Keratinocyte (primary cell): ENCODE data around the gene C20orf141. TPM values are rescaled to one million over a fixed set of nuclear protein-coding genes. Genes with fewer than 3 reads are reported as not detected.

Source experiments
- DNase-seq: peaks from one replicate; pipeline ENCODE4 v3.0.0-alpha.2; 2011; ENCODE audit warnings: low read depth, missing footprints, low spot score
- FAIRE-seq: peaks from 2 replicates; lab custom pipeline; 2011; peaks lifted over from hg19 to GRCh38; lab: Jason Lieb, UNC
- H2AFZ ChIP-seq: 2 replicates; pipeline ENCODE4 v1.6.0; 2012; ENCODE audit warnings: low read length, control low read depth, inconsistent platforms; ENCODE audit not compliant: control insufficient read depth
- H3K27ac ChIP-seq: 2 replicates; pipeline ENCODE4 v1.5.1; 2011; ENCODE audit warnings: low read length; ENCODE audit not compliant: control insufficient read depth, insufficient read depth
- H3K27me3 ChIP-seq: 3 replicates; pipeline ENCODE4 v1.6.0; 2011; ENCODE audit warnings: low read length; ENCODE audit not compliant: control insufficient read depth, insufficient read depth; ENCODE audit errors: extremely low read depth
- H3K36me3 ChIP-seq, 2 experiments: 2 replicates in 1 of 2; 3 replicates in 1 of 2; pipeline ENCODE4 v1.5.1; 2011; ENCODE audit warnings: low read length in 2 of 2, mild to moderate bottlenecking in 1 of 2; ENCODE audit not compliant: control insufficient read depth in 2 of 2, insufficient read depth in 2 of 2; ENCODE audit errors: extremely low read depth in 1 of 2
- H3K4me1 ChIP-seq: 3 replicates; pipeline ENCODE4 v1.5.1; 2011; ENCODE audit warnings: low read length; ENCODE audit not compliant: control insufficient read depth, insufficient read depth; ENCODE audit errors: extremely low read depth
- H3K4me2 ChIP-seq: 3 replicates; pipeline ENCODE4 v1.6.0; 2011; ENCODE audit warnings: low read depth, low read length; ENCODE audit not compliant: control insufficient read depth, insufficient read depth; ENCODE audit errors: extremely low read depth
- H3K4me3 ChIP-seq, 3 experiments: fragments of 200-600 bp in 1 of 3; sonication (generic) in 1 of 3; 2 replicates in 2 of 3; 3 replicates in 1 of 3; pipeline ENCODE4 v1.5.1; 2011 to 2016; ENCODE audit warnings: low read length in 3 of 3, mild to moderate bottlenecking in 3 of 3, control low read depth in 2 of 3, inconsistent platforms in 1 of 3, low read depth in 1 of 3, mixed read lengths in 1 of 3, mixed run types in 1 of 3, moderate library complexity in 1 of 3; ENCODE audit not compliant: control insufficient read depth in 2 of 3, insufficient read depth in 2 of 3; ENCODE audit errors: extremely low read depth in 1 of 3
- H3K79me2 ChIP-seq: 2 replicates; pipeline ENCODE4 v1.6.0; 2012; ENCODE audit warnings: low read length; ENCODE audit not compliant: control insufficient read depth, insufficient read depth
- H3K9ac ChIP-seq: 3 replicates; pipeline ENCODE4 v1.6.0; 2011; ENCODE audit warnings: low read length; ENCODE audit not compliant: control insufficient read depth, insufficient read depth; ENCODE audit errors: extremely low read depth
- H3K9me1 ChIP-seq: 3 replicates; pipeline ENCODE4 v1.6.0; 2011; ENCODE audit warnings: low read length; ENCODE audit not compliant: control insufficient read depth, insufficient read depth; ENCODE audit errors: extremely low read depth
- H3K9me3 ChIP-seq: 2 replicates; pipeline ENCODE4 v1.5.1; 2012; ENCODE audit warnings: low read depth, low read length; ENCODE audit not compliant: control insufficient read depth
- H4K20me1 ChIP-seq: 3 replicates; pipeline ENCODE4 v1.6.0; 2011; ENCODE audit warnings: low read length; ENCODE audit not compliant: control insufficient read depth, insufficient read depth; ENCODE audit errors: extremely low read depth
- EZH2 ChIP-seq: IDR thresholded peaks from one replicate; pipeline ENCODE4 v1.6.1; 2012; ENCODE audit warnings: inconsistent platforms, mild to moderate bottlenecking, low read length, moderate library complexity
- dilution Hi-C: fragments of 300-500 bp; cut with MboI; formaldehyde crosslinking; loops from one replicate; pipeline ENCODE4 v1.7.0; 2020; ENCODE audit warnings: low sequenced_read_pairs; ENCODE audit not compliant: extremely low pct_ligation_motif_present
- polyA plus RNA-seq, 5 experiments: library from polyadenylated mRNA; depleted of rRNA in 3 of 5; stranded (reverse) in 3 of 5; stranded (forward) in 1 of 5; unstranded in 1 of 5; fragments of >200 nt; gene quantifications; 1 replicate in 1 of 5; 2 replicates in 3 of 5; 3 replicates in 1 of 5; pipeline versions ENCODE4 v1.2.1 to v1.2.3, GENCODE V29; 2011 to 2012; ENCODE audit warnings: missing spikeins in 2 of 5, low read depth in 1 of 5, low replicate concordance in 1 of 5
- TF ChIP-seq, protein P1 (sequence below), 3 experiments: IDR thresholded peaks in 1 of 3; conservative IDR thresholded peaks in 1 of 3; optimal IDR thresholded peaks in 1 of 3; 2 replicates in 2 of 3; 3 replicates in 1 of 3; pipeline versions ENCODE3 to v1.5.1; 2011; ENCODE audit warnings: low read length in 3 of 3, mild to moderate bottlenecking in 3 of 3, moderate library complexity in 2 of 3, control low read depth in 1 of 3, inconsistent platforms in 1 of 3; ENCODE audit not compliant: insufficient read depth in 2 of 3; ENCODE audit errors: extremely low read depth in 1 of 3

The C20orf141 gene
- polyA plus RNA-seq, 1 donor (not counting 4 experiments of a cell fraction or from before 2014, with no cell fraction given), result not detected

DNA sequence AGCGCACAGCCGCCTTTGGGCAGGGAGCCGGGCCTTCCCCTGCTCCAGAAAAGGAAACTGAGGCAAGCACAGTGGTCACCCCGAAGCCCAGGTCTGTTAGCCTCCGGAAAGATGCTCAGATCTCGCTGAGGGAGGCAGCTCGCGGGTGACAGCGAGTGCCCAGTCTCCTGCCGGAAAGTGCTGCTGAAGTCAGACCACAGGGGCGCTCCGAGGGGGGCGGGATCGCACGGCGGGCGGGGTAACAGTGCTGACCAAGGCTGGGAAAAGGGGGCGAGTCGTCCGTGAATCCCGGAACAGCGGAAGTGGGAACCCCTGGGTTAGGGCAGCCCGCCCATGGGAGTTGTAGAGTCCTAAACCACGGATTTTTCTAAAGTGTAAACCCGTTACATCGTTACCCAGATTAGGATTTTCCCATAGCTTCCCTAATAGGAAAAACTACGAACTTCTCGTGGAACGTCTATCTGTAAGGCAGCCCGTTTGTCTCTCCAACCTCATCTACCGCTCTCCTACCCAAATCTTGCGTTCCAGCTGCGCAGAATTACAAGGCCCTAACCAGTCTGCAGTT, 26.3 kb downstream of the C20orf141 start:
- H3K9me3 ChIP-seq, result no peaks in the 10 kb centered on the region
- H3K9ac ChIP-seq, result peak overlapping the region; percentile 81
- TF ChIP-seq, protein P1, sequence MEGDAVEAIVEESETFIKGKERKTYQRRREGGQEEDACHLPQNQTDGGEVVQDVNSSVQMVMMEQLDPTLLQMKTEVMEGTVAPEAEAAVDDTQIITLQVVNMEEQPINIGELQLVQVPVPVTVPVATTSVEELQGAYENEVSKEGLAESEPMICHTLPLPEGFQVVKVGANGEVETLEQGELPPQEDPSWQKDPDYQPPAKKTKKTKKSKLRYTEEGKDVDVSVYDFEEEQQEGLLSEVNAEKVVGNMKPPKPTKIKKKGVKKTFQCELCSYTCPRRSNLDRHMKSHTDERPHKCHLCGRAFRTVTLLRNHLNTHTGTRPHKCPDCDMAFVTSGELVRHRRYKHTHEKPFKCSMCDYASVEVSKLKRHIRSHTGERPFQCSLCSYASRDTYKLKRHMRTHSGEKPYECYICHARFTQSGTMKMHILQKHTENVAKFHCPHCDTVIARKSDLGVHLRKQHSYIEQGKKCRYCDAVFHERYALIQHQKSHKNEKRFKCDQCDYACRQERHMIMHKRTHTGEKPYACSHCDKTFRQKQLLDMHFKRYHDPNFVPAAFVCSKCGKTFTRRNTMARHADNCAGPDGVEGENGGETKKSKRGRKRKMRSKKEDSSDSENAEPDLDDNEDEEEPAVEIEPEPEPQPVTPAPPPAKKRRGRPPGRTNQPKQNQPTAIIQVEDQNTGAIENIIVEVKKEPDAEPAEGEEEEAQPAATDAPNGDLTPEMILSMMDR (optimal IDR thresholded peaks at IDR 0.05 in 1 of 3, IDR thresholded peaks at IDR 0.05 in 1 of 3, conservative IDR thresholded peaks at IDR 0.05 in 1 of 3; ENCODE audit: extremely low read depth in 1 of 3, insufficient read depth in 2 of 3, low read length in 3 of 3), result no peak
- no peak for TF ChIP-seq EZH2
- no peaks in the 10 kb centered on the region for H3K79me2 ChIP-seq
- peak overlapping the region; percentile 17 for H3K27ac ChIP-seq
- peaks cover 2% of the 10 kb centered on the region for H3K9me1 ChIP-seq
- no peaks in the 10 kb centered on the region for H4K20me1 ChIP-seq
- H3K27me3 ChIP-seq, result no peaks in the 10 kb centered on the region
- dilution Hi-C loops, result no loop called here
- DNase-seq, result no peak
- peak overlapping the region; percentile 87 for H3K4me2 ChIP-seq
- peak overlapping the region; percentile 97 for H2AFZ ChIP-seq
- H3K4me3 ChIP-seq, result peak overlapping the region; percentile 74 to 85 (median 75)
- no peaks in the 10 kb centered on the region for H3K36me3 ChIP-seq
- no peak for FAIRE-seq
- peaks cover 6% of the 10 kb centered on the region for H3K4me1 ChIP-seq

DNA sequence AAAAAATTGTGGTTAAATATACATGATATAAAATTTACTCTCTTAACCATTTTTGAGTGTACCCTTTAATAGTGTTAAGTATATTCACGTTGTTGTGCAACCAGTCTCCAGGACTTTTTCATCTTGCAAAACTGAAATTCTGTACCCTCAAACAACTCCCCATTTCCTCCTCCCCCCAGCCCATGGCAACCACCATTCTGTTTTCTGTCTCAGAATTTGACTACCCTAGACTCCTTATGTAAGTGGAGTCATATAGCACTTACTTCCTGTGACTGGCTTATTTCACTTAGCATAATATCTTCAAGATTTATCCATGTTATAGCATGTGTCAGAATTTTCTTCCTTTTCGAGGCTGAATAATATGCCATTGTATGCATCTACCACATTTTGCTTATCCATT, 30.8 kb downstream of the C20orf141 start:
- dilution Hi-C loops, result no loop called here
- no peak for FAIRE-seq
- H3K27ac ChIP-seq, result no peak overlapping the region

More for the DNA sequence above, 30.8 kb downstream of the C20orf141 start:
- TF ChIP-seq, protein P1 (optimal IDR thresholded peaks at IDR 0.05 in 1 of 3, IDR thresholded peaks at IDR 0.05 in 1 of 3, conservative IDR thresholded peaks at IDR 0.05 in 1 of 3; ENCODE audit: extremely low read depth in 1 of 3, insufficient read depth in 2 of 3, low read length in 3 of 3), result no peak
- no peak for TF ChIP-seq EZH2
- peaks cover 4% of the 10 kb centered on the region for H3K4me1 ChIP-seq
- no peak for DNase-seq
- H4K20me1 ChIP-seq, result no peaks in the 10 kb centered on the region
- no peak overlapping the region for H3K4me3 ChIP-seq
- no peak overlapping the region for H3K4me2 ChIP-seq
- no peak overlapping the region for H3K9ac ChIP-seq
- H2AFZ ChIP-seq, result no peak overlapping the region
- H3K36me3 ChIP-seq, result no peaks in the 10 kb centered on the region
- H3K9me1 ChIP-seq, result peaks cover 2% of the 10 kb centered on the region
- H3K27me3 ChIP-seq, result no peaks in the 10 kb centered on the region
- H3K79me2 ChIP-seq, result no peaks in the 10 kb centered on the region
- H3K9me3 ChIP-seq, result no peaks in the 10 kb centered on the region
